GM12878 (cell line): Measurements from ENCODE around the gene BCORL1. TPM values are rescaled to one million over a fixed set of nuclear protein-coding genes. Genes with fewer than 3 reads are reported as not detected.

Experiments used
- CREB1 ChIP-seq: IDR thresholded peaks from 2 replicates; pipeline ENCODE4 v1.6.1; 2012; ENCODE audit warnings: low read depth, mild to moderate bottlenecking, inconsistent platforms
- DPF2 ChIP-seq: fragments of 450-650 bp; IDR thresholded peaks from 2 replicates; pipeline ENCODE4 v1.6.1; 2017; ENCODE audit warnings: mild to moderate bottlenecking
- EZH2 ChIP-seq: IDR thresholded peaks from 2 replicates; pipeline ENCODE4 v1.6.1; 2012; ENCODE audit warnings: low read depth, mild to moderate bottlenecking, control low read depth, inconsistent platforms, low read length, borderline replicate concordance; ENCODE audit not compliant: control insufficient read depth
- HDAC2 ChIP-seq: fragments of 200-600 bp; sonication (generic); IDR thresholded peaks from 2 replicates; pipeline ENCODE4 v1.6.1; 2017
- IKZF2 ChIP-seq, 2 experiments: fragments of 450-650 bp; IDR thresholded peaks; 2 replicates each; pipeline ENCODE4 v1.6.1; 2017; ENCODE audit warnings: mild to moderate bottlenecking in 2 of 2, moderate library complexity in 2 of 2
- LARP7 ChIP-seq: fragments of 450-650 bp; IDR thresholded peaks from 2 replicates; pipeline ENCODE4 v1.6.1; 2017; ENCODE audit warnings: mild to moderate bottlenecking
- MTA2 ChIP-seq: fragments of 450-650 bp; IDR thresholded peaks from 2 replicates; pipeline ENCODE4 v1.6.1; 2016; ENCODE audit warnings: low read depth, mild to moderate bottlenecking, moderate library complexity
- NFIC ChIP-seq: IDR thresholded peaks from 2 replicates; pipeline ENCODE4 v1.6.1; 2012; ENCODE audit warnings: low read depth, mild to moderate bottlenecking, inconsistent platforms, low read length, moderate library complexity
- NFXL1 ChIP-seq: fragments of 450-650 bp; IDR thresholded peaks from 2 replicates; pipeline ENCODE4 v1.6.1; 2017; ENCODE audit warnings: antibody characterized with exemption, mild to moderate bottlenecking, borderline replicate concordance
- PML ChIP-seq: IDR thresholded peaks from 2 replicates; pipeline ENCODE4 v1.6.1; 2012; ENCODE audit warnings: low read length, inconsistent platforms
- POLR2AphosphoS2 ChIP-seq: IDR thresholded peaks from 2 replicates; pipeline ENCODE4 v1.6.1; 2011; ENCODE audit warnings: low read depth, mild to moderate bottlenecking, low read length, improper control_type of control experiment, moderate library complexity
- POU2F2 ChIP-seq: IDR thresholded peaks from 3 replicates; pipeline ENCODE4 v1.6.1; 2011; ENCODE audit warnings: low read depth, mild to moderate bottlenecking, low read length, borderline replicate concordance
- RFX5 ChIP-seq: IDR thresholded peaks from 2 replicates; pipeline ENCODE4 v1.6.1; 2011; ENCODE audit warnings: low read depth, low read length, improper control_type of control experiment
- RUNX3 ChIP-seq: IDR thresholded peaks from 2 replicates; pipeline ENCODE4 v1.6.1; 2012; ENCODE audit warnings: low read length, inconsistent platforms
- STAT3 ChIP-seq: IDR thresholded peaks from 2 replicates; pipeline ENCODE4 v1.6.1; 2011; ENCODE audit warnings: low read depth, low read length, improper control_type of control experiment
- SUZ12 ChIP-seq: fragments of 200-600 bp; sonication (generic); IDR thresholded peaks from one replicate; pipeline ENCODE4 v1.6.1; 2018; ENCODE audit warnings: antibody characterized with exemption, mild to moderate bottlenecking; ENCODE audit not compliant: unreplicated experiment
- ZBED1 ChIP-seq: IDR thresholded peaks from 2 replicates; pipeline ENCODE4 v1.6.1; 2016; ENCODE audit warnings: borderline replicate concordance
- polyA plus RNA-seq, 11 experiments: library from polyadenylated mRNA; depleted of rRNA in 4 of 11; unstranded in 6 of 11; stranded (reverse) in 5 of 11; fragments of >200 nt; fragmentation: Nextera tagmentation in 4 of 11; fragmentation: Illumina TruSeq in 1 of 11; extraction: Ambion mirVana in 4 of 11; extraction: Trizol in 1 of 11; gene quantifications; 1 replicate in 1 of 11; 2 replicates in 10 of 11; pipeline versions ENCODE4 v1.2.1 to v1.2.3, GENCODE V29; 2011 to 2016; ENCODE audit warnings: inconsistent platforms in 2 of 11, missing spikeins in 2 of 11, low read depth in 1 of 11
- total RNA-seq, 4 experiments: library from RNA; depleted of rRNA in 3 of 4; stranded (reverse); fragments of >200 nt in 3 of 4; fragmentation: Illumina TruSeq in 1 of 4; extraction: Trizol in 1 of 4; gene quantifications; 2 replicates each; pipeline versions ENCODE4 v1.2.1 to v1.2.3, GENCODE V29; 2013 to 2021
- TF ChIP-seq, protein P1 (sequence below): IDR thresholded peaks from 2 replicates; pipeline ENCODE4 v1.6.1; 2012; ENCODE audit warnings: improper control_type of control experiment, low read depth, low read length; ENCODE audit not compliant: insufficient replicate concordance
- TF ChIP-seq, protein P2 (sequence below): fragments of 450-650 bp; IDR thresholded peaks from 2 replicates; pipeline ENCODE4 v1.6.1; 2016; ENCODE audit warnings: mild to moderate bottlenecking

Gene BCORL1
- total and polyA plus RNA-seq, 10 of the 15 experiments (the other 5 are each of a cell fraction or from before 2014, with no cell fraction given), result 0.16 to 7.2 (median 0.94) TPM

DNA sequence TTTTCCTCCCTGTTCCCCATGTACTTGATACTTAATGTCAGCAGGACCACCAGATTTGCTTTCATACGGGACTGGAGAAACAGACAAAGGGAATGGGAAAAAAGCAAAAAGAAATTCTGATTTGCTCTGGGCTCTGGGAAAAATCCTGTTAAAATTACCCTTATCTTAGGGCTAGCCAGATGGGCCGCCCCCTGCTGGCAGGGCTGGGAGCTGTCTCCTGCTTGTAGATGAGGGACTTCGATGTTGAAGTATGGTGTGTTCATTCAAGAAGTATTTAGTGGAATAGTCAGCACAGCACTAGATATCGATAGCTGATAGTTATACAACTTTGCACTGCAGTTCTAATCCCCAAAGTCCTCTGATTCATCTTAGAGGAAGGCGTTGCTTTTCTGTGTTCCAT is 45.8 kb downstream of the BCORL1 start (continued):
- TF ChIP-seq STAT3, result no peak
- no peak for TF ChIP-seq EZH2
- TF ChIP-seq ZBED1, result no peak
- no peak for TF ChIP-seq POU2F2
- no peak for TF ChIP-seq CREB1
- TF ChIP-seq SUZ12, result no peak
- no peak for TF ChIP-seq DPF2
- TF ChIP-seq NFIC, result no peak
- no peak for TF ChIP-seq IKZF2 (IDR thresholded peaks at IDR 0.05)
- TF ChIP-seq, protein P1, sequence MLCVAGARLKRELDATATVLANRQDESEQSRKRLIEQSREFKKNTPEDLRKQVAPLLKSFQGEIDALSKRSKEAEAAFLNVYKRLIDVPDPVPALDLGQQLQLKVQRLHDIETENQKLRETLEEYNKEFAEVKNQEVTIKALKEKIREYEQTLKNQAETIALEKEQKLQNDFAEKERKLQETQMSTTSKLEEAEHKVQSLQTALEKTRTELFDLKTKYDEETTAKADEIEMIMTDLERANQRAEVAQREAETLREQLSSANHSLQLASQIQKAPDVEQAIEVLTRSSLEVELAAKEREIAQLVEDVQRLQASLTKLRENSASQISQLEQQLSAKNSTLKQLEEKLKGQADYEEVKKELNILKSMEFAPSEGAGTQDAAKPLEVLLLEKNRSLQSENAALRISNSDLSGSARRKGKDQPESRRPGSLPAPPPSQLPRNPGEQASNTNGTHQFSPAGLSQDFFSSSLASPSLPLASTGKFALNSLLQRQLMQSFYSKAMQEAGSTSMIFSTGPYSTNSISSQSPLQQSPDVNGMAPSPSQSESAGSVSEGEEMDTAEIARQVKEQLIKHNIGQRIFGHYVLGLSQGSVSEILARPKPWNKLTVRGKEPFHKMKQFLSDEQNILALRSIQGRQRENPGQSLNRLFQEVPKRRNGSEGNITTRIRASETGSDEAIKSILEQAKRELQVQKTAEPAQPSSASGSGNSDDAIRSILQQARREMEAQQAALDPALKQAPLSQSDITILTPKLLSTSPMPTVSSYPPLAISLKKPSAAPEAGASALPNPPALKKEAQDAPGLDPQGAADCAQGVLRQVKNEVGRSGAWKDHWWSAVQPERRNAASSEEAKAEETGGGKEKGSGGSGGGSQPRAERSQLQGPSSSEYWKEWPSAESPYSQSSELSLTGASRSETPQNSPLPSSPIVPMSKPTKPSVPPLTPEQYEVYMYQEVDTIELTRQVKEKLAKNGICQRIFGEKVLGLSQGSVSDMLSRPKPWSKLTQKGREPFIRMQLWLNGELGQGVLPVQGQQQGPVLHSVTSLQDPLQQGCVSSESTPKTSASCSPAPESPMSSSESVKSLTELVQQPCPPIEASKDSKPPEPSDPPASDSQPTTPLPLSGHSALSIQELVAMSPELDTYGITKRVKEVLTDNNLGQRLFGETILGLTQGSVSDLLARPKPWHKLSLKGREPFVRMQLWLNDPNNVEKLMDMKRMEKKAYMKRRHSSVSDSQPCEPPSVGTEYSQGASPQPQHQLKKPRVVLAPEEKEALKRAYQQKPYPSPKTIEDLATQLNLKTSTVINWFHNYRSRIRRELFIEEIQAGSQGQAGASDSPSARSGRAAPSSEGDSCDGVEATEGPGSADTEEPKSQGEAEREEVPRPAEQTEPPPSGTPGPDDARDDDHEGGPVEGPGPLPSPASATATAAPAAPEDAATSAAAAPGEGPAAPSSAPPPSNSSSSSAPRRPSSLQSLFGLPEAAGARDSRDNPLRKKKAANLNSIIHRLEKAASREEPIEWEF, result no peak
- TF ChIP-seq POLR2AphosphoS2, result no peak
- no peak for TF ChIP-seq MTA2
- no peak for TF ChIP-seq RFX5
- TF ChIP-seq NFXL1, result no peak
- TF ChIP-seq, protein P2, sequence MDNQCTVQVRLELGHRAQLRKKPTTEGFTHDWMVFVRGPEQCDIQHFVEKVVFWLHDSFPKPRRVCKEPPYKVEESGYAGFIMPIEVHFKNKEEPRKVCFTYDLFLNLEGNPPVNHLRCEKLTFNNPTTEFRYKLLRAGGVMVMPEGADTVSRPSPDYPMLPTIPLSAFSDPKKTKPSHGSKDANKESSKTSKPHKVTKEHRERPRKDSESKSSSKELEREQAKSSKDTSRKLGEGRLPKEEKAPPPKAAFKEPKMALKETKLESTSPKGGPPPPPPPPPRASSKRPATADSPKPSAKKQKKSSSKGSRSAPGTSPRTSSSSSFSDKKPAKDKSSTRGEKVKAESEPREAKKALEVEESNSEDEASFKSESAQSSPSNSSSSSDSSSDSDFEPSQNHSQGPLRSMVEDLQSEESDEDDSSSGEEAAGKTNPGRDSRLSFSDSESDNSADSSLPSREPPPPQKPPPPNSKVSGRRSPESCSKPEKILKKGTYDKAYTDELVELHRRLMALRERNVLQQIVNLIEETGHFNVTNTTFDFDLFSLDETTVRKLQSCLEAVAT, result no peak
- TF ChIP-seq LARP7, result no peak
- no peak for TF ChIP-seq RUNX3
- TF ChIP-seq HDAC2, result no peak
- no peak for TF ChIP-seq PML
